HG03095 (cell line): ENCODE measurements around the gene VRK1.

Experiments used
- ATAC-seq: cut with Tn5 transposase; IDR thresholded peaks from one replicate; pipeline ENCODE4 v1.9.1; 2021; ENCODE audit warnings: moderate library complexity; ENCODE audit not compliant: unreplicated experiment

VRK1 gene

GRCh38 chr14:96914571-96915128, 117.5 kb downstream of the VRK1 start:
- ATAC-seq: no peak

GRCh38 chr14:96915478-96915877, 118.3 kb downstream of the VRK1 start:
- no peak for ATAC-seq

GRCh38 chr14:96916751-96917150, 119.6 kb downstream of the VRK1 start:
- ATAC-seq: no peak

- no peak for ATAC-seq
These were observed 120.3 kb downstream of the VRK1 start for GRCh38 chr14:96917442-96917963.

DNA sequence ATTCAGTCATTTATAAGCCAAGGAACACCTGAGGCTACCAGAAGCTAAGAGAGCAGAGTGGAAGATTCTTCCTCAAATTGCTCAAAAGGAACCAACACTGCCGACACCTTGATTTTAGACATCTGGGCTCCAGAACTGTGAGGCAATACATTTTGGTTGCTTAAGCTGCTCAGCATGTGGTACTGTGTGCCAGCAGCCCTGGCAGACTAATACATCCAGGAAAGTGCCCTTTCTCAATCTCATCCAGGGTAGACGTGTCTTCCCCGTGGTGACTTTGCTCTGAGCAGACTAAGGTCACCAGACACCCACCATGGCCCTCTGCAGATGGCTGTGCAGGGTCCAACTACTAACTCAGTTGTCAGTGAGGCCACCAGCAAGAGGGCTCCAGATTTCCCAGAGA, 122.8 kb downstream of the VRK1 start:
- no peak for ATAC-seq

- no peak for ATAC-seq
These were observed 123.6 kb downstream of the VRK1 start for GRCh38 chr14:96920820-96921219.

DNA sequence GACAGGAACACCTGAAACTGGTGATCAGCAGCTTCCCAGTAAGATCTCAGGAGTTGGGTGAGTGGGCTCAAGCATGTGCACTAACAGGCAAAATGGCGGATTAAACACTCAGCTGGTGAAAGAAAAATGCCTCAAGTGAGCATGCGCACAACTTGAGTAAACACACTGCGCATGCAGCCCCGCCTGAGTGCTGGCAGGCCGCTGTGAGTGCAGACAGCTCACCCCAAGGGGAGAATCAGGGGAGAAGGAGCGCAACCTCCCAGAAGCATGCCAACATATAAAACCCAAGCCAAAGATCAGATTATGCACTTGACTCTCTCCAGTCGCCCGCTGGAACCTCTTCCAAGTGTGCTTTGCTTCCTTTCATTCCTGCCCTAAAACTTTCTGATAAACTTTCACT, 125.8 kb downstream of the VRK1 start:
- no peak for ATAC-seq

DNA sequence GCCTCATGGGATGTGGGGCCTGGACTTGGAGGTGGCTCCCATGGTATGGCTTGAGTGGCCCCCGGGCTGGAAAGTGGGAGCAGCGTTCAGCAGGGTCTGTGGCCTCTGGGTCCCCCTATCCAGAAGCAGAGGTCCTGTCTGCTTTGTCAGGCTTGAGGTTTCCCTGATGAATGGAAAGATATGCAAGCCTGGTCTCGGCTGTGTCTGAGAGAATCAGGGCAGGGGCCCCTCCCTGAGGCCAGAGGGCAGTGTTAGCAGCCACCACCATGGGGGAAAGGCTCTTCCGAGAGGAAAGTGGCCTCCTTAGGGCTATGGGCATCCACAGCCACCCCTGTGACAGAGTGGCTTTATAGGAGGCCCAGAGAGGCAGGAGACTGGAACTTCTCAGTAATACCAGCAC, 128.2 kb downstream of the VRK1 start:
- ATAC-seq: no peak

- no peak for ATAC-seq
These were observed 128.8 kb downstream of the VRK1 start for GRCh38 chr14:96926001-96926400.

- no peak for ATAC-seq
These were observed 131.7 kb downstream of the VRK1 start for GRCh38 chr14:96928779-96929380.

DNA sequence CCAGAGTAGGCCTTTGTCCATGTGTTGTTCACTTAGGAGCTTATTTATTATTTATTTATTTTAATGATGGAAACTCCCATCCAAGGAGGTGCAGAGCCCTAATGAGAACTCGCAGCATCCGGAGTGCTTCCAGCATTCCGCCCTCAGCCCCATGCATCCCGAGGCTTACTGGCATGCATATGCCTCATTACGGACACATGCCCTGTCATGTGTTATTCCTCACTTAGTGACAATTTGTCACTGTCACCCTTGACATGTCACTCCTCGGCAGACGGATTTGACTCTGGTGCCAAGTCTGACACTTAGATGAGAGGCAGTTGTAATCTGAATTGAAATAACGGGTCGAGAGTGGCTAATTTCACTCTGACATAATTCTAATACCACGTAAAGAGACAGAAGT, 132.8 kb downstream of the VRK1 start:
- no peak for ATAC-seq

- no peak for ATAC-seq
These were observed 133.3 kb downstream of the VRK1 start for GRCh38 chr14:96930526-96930925.
